DMS153 treated with DMSO at 0.1 percent for 48 hours (cell line): Measurements from ENCODE around the gene JMJD4.

Experiments used
- DNase-seq: peaks from one replicate; lab custom pipeline; 2025; ENCODE audit not compliant: unreplicated experiment; lab: John Stamatoyannopoulos, UW

Gene JMJD4

DNA sequence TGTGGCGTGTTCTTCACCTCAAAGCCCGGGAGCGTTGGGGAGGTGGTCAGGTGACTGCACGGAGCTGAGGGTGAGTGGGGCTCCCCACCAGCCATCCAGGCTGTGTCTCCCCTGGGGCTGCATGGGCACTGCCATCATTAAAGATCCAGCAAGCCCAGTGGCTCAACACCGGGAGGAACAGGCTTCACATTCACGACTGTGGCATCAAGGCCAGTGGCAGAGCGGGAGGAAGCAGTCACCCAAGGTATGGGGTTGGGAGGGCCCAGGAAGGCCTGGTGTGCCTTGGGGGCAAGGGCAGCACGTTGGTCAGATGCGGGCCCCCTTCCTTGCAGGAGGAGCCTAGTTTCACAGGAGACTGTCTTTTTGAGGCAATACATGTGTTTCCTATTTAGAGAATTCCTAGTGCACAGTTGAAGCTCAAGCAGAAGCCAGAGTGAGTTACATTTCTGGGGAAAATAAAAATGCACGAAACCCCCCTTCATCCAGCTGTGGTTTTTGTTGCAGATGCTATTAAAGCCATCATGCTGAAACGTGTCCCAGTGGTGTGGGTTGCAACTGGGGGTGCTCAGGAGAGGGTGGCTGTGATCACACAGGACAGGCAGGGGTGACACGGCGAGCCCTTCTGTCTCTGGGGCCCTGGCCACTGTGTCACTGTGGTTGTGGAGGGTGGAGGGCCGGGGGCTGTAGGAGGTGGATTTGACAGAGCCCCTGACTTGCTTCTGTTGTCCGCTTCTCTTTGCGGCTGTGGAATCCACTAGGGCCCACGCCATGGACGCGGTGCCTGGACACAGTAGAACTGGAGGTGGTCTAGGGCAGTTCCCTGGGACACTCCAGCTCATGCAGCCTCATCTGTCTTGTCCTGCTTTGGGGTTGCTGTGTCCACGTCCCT, 34.2 kb upstream of the JMJD4 start:
- DNase-seq: no peak

- DNase-seq: no peak
Measured at GRCh38 chr1:227768640-227769039, 33.5 kb upstream of the JMJD4 start.

DNA sequence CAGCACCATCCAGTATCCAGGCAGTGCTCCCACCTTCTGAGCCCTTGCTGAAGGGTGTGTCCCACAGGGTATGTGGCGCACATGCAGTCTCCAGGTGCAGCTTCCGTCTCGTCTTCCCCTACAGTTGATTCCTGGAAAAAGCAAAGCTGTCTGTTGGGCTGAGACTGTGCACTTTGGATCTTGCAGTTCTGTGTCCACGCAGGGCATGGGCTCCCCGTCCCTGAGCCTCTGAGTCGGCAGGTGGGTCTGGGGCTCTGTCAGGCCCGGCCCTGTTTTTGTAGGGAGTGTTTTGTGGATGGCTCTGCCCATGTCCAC, 33.0 kb upstream of the JMJD4 start:
- DNase-seq: peak; percentile 48

DNA sequence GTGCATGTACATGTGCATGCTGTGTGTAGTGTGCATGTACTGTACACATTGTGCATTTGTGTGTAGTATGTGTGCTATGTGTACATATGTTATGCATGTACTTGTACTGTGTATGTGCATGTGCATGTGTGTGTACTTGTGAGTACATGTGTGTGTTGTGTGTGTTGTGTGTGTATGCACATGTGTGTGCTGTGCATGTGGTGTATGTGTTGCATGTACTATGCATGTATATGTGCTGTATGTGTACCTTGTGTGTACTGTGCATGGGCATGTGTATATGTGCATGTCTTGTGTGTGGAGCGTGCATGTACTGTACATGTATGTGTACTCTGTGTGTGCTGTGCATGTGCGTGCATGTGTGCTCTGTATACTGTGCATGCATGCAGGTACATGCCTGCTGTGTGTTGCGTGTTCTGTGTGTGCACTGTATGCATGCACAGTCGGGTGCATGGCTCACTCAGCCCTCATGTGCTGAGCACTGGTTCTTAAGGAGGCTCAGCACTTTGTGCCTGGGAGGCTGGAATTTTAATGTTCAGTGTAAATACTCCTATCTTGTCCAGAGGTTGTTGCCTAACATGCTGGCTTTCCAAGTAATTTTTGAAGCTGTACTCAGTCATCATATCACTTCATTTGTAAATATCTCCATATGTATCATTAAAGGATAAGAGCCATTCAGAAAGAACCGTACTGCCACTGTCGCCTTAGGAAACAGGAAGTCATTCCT, 32.5 kb upstream of the JMJD4 start:
- DNase-seq: no peak

- no peak for DNase-seq
Measured at GRCh38 chr1:227766653-227767277, 31.7 kb upstream of the JMJD4 start.

GRCh38 chr1:227766015-227766634, 31.0 kb upstream of the JMJD4 start:
- DNase-seq: peak; percentile 99

DNA sequence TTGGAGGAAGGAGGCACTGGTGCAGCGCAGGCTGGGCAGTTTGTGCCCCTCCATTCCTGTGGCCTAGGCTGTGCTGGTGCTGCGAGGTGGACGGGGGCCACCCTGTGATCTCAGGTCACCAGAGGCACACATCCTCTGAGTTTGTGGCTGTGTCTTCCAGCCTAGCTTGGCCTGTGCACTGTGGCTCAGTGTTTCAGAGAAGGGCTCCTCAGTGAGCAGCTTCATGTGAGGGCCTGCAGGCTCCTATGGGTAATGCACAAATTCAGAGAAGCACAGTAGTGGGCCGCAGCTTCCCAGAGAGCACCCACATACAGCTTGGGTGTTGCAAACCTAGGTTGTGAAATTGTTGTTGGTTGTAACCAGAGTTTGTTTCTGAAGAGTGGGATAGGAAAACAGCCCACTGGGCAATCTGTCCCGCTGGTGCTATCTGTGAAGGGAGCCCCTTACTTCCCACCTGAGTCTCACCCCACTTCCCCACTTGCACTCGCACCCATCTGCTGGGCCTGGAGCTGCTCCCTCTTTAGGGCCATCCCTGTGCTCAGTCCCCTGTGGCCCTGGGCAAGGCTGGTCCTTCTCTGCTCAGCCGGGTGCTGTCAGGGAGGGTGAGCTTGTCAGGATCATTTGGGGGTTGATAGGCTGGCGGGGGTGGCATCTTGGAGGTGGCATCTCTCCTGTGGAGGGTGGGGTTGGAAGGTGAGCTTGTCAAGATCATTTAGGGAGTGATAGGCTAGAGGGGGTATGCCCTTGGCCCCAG, 30.3 kb upstream of the JMJD4 start:
- DNase-seq: no peak

GRCh38 chr1:227764019-227764391, 28.9 kb upstream of the JMJD4 start:
- DNase-seq: no peak

DNA sequence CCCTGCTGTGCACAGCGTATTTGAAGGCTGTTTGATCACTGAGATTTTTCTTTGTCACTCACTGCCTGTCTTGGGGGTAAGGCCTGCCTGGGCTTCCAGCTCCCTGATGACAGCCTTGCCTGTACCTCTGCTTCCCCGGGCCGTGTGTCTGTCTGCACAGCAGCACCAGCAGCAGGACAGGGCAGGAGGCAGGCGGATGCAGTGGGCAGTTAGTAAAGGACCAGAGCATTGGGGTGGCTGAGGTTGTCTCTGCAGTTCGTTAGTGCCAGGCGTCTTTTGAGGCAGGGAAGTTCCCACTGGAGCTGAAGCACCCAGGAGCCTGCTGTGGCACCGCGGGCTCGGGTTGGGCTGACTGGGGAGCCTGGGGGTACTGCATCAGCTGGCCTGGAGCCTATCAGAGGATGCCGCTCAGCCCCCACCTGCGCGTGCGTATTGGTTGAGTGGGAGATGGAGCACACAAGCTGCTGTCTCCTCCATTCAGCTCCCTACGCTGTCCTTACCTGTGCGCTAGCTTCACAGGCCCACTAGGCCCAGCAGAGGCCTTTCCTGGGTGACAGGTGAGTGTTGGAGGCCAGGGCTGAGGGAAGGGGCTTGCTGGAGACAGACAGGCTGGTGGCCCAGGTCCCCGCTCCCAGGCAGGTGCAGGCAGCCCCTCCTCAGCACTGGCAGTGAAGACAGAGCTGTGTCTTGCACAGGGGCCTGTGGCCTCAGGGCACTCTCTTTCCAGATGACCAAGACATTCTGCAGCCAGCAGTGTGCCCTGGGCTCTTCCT, 28.3 kb upstream of the JMJD4 start:
- DNase-seq: no peak

DNA sequence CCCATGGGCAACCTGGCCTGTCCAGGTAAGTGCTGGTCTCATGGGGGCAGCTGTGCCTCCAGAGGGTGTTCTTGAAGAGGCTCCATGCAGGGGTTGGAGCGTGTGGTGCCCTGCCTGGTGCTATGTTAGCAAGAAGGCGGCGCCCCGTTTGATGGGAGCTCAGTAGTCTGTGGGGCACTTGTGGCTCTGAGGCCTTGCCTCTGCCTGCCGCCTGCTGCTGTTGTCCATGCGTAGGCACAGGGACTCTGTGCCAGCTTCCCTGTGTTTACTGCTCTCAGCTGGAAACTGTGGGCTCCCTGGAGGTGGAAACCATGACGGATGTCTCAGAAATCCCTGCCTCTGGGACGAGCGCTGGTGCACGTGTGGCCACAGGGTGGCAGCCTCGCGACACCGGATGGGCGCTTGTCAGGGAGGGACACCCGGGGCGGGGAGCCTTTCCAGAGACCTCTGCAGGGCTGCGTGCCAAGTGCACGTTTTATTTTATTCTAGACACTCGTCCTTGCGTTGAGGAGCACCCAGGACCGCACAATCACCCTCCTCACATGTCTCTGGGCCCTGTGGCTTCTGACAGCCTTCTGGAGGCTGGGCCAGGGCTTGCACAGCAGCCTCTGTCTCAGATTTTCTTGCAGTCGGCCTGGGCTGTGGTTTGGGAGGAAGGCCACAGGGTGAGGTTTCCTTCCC, 27.3 kb upstream of the JMJD4 start:
- peak; percentile 94 for DNase-seq

DNA sequence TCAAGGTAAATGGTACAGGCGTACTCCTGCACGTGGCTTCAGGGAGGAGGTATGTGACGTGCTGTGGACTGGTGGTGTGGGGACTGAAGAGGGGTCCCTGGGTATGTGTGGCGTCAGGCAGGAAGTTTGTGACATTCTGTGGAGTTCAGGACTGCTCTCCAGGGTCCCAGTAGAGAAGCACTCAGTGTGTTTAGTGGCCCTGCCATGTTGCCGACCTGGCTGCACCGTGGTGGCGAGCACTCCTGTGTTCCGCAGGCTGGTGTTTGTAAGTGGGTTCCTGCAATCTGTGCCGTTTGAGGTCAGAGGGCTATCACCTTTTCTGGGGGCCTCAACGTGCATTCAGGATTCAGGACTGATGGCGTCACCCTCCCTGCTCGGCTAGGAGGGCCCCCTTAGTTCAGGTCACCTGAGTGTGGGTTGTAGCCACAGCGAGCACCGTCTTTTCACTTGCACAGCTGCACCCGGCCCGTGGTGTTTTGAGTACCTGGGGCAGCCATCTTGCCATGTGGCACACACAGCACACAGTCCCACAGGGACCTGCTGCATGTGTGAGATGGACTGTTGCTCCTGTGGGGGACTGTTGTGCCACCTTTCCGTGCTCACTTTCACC, 26.6 kb upstream of the JMJD4 start:
- no peak for DNase-seq

- no peak for DNase-seq
Measured at GRCh38 chr1:227760377-227760776, 25.3 kb upstream of the JMJD4 start.

GRCh38 chr1:227759341-227760300, 24.5 kb upstream of the JMJD4 start:
- DNase-seq: no peak

GRCh38 chr1:227758366-227758765, 23.3 kb upstream of the JMJD4 start:
- DNase-seq: no peak

DNA sequence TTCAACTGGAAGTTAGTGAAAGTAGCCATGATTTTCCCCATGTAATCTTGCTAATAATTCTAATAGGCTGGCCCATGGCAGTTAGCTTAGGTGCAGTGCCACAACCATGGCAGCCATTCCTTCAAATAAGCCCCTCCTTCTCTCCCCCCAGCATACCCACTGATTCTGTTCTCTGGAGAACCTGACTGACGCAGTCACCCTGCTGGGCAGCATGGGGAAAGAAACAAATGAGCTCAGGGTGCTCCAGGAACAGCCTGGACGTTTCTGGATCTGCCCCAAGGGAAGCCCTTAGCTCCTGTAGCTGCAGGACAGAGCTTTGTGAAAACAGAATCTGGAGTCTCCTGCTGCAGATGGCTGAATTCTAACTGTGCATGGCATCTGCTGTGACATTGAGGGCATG, 22.7 kb upstream of the JMJD4 start:
- DNase-seq: no peak

DNA sequence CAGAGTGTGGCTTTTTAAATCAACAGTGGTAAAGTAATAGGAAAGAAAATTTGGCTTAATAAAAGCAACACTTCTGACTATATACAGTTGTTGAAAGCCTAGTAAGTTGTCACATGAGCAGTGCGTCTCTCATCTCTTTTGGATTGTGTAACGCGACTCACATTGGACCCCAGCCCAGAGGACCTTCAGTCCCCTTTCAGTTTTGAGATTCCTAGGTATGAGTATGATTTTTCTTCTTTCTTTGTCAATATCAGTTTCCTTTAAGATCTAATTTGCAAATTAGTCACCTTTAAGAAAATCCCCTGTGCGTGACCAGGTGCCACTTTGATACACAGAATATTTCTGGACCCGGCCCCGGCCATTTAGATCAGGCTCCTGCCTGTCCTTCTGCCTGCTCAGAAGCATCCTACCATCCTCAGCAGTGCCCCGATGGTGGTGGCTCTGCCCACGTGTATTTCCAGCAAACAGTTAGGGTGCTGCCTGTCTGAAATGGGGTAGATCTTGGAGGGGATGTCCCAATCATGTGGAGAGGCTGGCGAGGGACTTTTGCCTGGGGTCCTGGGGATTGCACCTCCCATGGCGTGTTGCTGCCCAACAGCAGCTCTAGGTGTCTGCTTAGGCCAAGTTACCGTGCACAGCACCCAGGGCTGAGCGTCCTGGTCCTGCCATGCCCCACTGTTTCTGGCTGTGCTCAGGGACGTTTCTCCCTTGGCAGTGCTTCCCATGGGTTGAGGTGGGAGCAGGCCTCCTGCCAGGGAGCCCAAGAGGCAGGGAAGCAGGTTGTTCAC, 21.3 kb upstream of the JMJD4 start:
- DNase-seq: no peak

DNA sequence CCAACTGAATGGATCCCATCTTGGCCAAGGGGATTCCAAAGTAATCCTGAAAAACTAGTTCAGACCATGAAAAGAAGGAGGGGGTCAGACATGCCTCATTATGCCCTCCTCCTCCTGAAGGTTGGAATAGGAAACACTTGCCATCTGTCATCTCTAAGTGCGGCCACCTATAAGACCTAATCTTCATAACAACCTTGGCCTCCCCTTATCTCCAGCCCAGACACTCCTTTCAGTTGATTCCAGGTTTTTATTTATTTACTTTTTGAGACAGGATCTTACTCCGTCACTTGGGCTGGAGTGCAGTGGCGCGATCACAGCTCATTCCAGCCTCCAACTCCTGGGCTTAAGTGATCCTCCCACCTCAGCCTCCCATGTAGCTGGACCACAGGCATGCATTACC, 19.9 kb upstream of the JMJD4 start:
- DNase-seq: no peak
